ENCODE results near the gene ZNF469.
A peak's percentile ranks its signal among the peaks of the same experiment; 100 is the strongest.

The ZNF469 gene

GRCh38 chr16:88382491-88383400, at the start of gene ZNF469:
TSS of gene ZNF469 (plus strand) at chr16:88382959. CDS start at chr16:88427471, 44,512 bp downstream.
- H3K9me3 ChIP-seq (ENCODE audit: control insufficient read depth, low read depth, low read length), result no peaks in the 10 kb centered on the region
- peaks cover 48% of the 10 kb centered on the region for H3K27me3 ChIP-seq (ENCODE audit: control insufficient read depth, insufficient read depth, low read length)
- H3K4me3 ChIP-seq (ENCODE audit: low read length), result peak within 1 kb of the TSS; percentile 32
- no peak within 1 kb of the TSS for H3K27ac ChIP-seq (ENCODE audit: low read length)
- no peaks in the 10 kb centered on the region for H3K36me3 ChIP-seq (ENCODE audit: control insufficient read depth, low read depth, low read length)
- no peak within 1 kb of the TSS for H3K9ac ChIP-seq (ENCODE audit: low read length)
- peaks cover 18% of the 10 kb centered on the region for H3K4me1 ChIP-seq (ENCODE audit: control insufficient read depth, low read depth, low read length)

- Histone ChIP-seq H3K27me3 (ENCODE audit: control insufficient read depth, insufficient read depth, low read length) (no peaks in the 10 kb centered on the region), H3K4me3 (ENCODE audit: low read length) (no peak overlapping the region), H3K4me1 (ENCODE audit: control insufficient read depth, low read depth, low read length) (no peaks in the 10 kb centered on the region), H3K27ac (ENCODE audit: low read length) (no peak overlapping the region), H3K36me3 (ENCODE audit: control insufficient read depth, low read depth, low read length) (no peaks in the 10 kb centered on the region), H3K9me3 (ENCODE audit: control insufficient read depth, low read depth, low read length) (no peaks in the 10 kb centered on the region), H3K9ac (ENCODE audit: low read length) (no peak overlapping the region)
Measured at GRCh38 chr16:88333848-88334777, 48.6 kb upstream of the ZNF469 start.

GRCh38 chr16:88334778-88335720, 47.7 kb upstream of the ZNF469 start:
- Histone ChIP-seq H3K9ac (ENCODE audit: low read length) (no peak overlapping the region), H3K36me3 (ENCODE audit: control insufficient read depth, low read depth, low read length) (no peaks in the 10 kb centered on the region), H3K4me1 (ENCODE audit: control insufficient read depth, low read depth, low read length) (no peaks in the 10 kb centered on the region), H3K9me3 (ENCODE audit: control insufficient read depth, low read depth, low read length) (no peaks in the 10 kb centered on the region), H3K27me3 (ENCODE audit: control insufficient read depth, insufficient read depth, low read length) (no peaks in the 10 kb centered on the region), H3K4me3 (ENCODE audit: low read length) (no peak overlapping the region), H3K27ac (ENCODE audit: low read length) (no peak overlapping the region)

GRCh38 chr16:88337021-88337420, 45.7 kb upstream of the ZNF469 start:
- Histone ChIP-seq H3K4me3 (ENCODE audit: low read length) (no peak overlapping the region), H3K27me3 (ENCODE audit: control insufficient read depth, insufficient read depth, low read length) (no peaks in the 10 kb centered on the region), H3K36me3 (ENCODE audit: control insufficient read depth, low read depth, low read length) (no peaks in the 10 kb centered on the region), H3K9me3 (ENCODE audit: control insufficient read depth, low read depth, low read length) (no peaks in the 10 kb centered on the region), H3K27ac (ENCODE audit: low read length) (no peak overlapping the region), H3K4me1 (ENCODE audit: control insufficient read depth, low read depth, low read length) (no peaks in the 10 kb centered on the region), H3K9ac (ENCODE audit: low read length) (no peak overlapping the region)

- Histone ChIP-seq H3K27ac (ENCODE audit: low read length) (no peak overlapping the region), H3K4me1 (ENCODE audit: control insufficient read depth, low read depth, low read length) (no peaks in the 10 kb centered on the region), H3K36me3 (ENCODE audit: control insufficient read depth, low read depth, low read length) (no peaks in the 10 kb centered on the region), H3K4me3 (ENCODE audit: low read length) (no peak overlapping the region), H3K9ac (ENCODE audit: low read length) (no peak overlapping the region), H3K9me3 (ENCODE audit: control insufficient read depth, low read depth, low read length) (no peaks in the 10 kb centered on the region), H3K27me3 (ENCODE audit: control insufficient read depth, insufficient read depth, low read length) (no peaks in the 10 kb centered on the region)
Measured at GRCh38 chr16:88337538-88337937, 45.2 kb upstream of the ZNF469 start.

- Histone ChIP-seq H3K9ac (ENCODE audit: low read length) (no peak overlapping the region), H3K4me3 (ENCODE audit: low read length) (no peak overlapping the region), H3K27me3 (ENCODE audit: control insufficient read depth, insufficient read depth, low read length) (no peaks in the 10 kb centered on the region), H3K27ac (ENCODE audit: low read length) (no peak overlapping the region), H3K9me3 (ENCODE audit: control insufficient read depth, low read depth, low read length) (no peaks in the 10 kb centered on the region), H3K36me3 (ENCODE audit: control insufficient read depth, low read depth, low read length) (no peaks in the 10 kb centered on the region), H3K4me1 (ENCODE audit: control insufficient read depth, low read depth, low read length) (no peaks in the 10 kb centered on the region)
Measured at GRCh38 chr16:88338111-88338510, 44.6 kb upstream of the ZNF469 start.

GRCh38 chr16:88338896-88339295, 43.9 kb upstream of the ZNF469 start:
- H3K9ac ChIP-seq (ENCODE audit: low read length), result no peak overlapping the region
- H3K4me3 ChIP-seq (ENCODE audit: low read length), result no peak overlapping the region
- H3K36me3 ChIP-seq (ENCODE audit: control insufficient read depth, low read depth, low read length), result no peaks in the 10 kb centered on the region
- H3K4me1 ChIP-seq (ENCODE audit: control insufficient read depth, low read depth, low read length), result no peaks in the 10 kb centered on the region
- no peaks in the 10 kb centered on the region for H3K27me3 ChIP-seq (ENCODE audit: control insufficient read depth, insufficient read depth, low read length)
- no peaks in the 10 kb centered on the region for H3K9me3 ChIP-seq (ENCODE audit: control insufficient read depth, low read depth, low read length)
- no peak overlapping the region for H3K27ac ChIP-seq (ENCODE audit: low read length)

- Histone ChIP-seq H3K9me3 (ENCODE audit: control insufficient read depth, low read depth, low read length) (no peaks in the 10 kb centered on the region), H3K27me3 (ENCODE audit: control insufficient read depth, insufficient read depth, low read length) (no peaks in the 10 kb centered on the region), H3K9ac (ENCODE audit: low read length) (no peak overlapping the region), H3K27ac (ENCODE audit: low read length) (no peak overlapping the region), H3K4me1 (ENCODE audit: control insufficient read depth, low read depth, low read length) (no peaks in the 10 kb centered on the region), H3K36me3 (ENCODE audit: control insufficient read depth, low read depth, low read length) (no peaks in the 10 kb centered on the region), H3K4me3 (ENCODE audit: low read length) (no peak overlapping the region)
Measured at GRCh38 chr16:88339930-88340754, 42.6 kb upstream of the ZNF469 start.

- Histone ChIP-seq H3K27me3 (ENCODE audit: control insufficient read depth, insufficient read depth, low read length) (no peaks in the 10 kb centered on the region), H3K9me3 (ENCODE audit: control insufficient read depth, low read depth, low read length) (no peaks in the 10 kb centered on the region), H3K4me1 (ENCODE audit: control insufficient read depth, low read depth, low read length) (no peaks in the 10 kb centered on the region), H3K9ac (ENCODE audit: low read length) (no peak overlapping the region), H3K27ac (ENCODE audit: low read length) (no peak overlapping the region), H3K4me3 (ENCODE audit: low read length) (no peak overlapping the region), H3K36me3 (ENCODE audit: control insufficient read depth, low read depth, low read length) (no peaks in the 10 kb centered on the region)
Measured at GRCh38 chr16:88340755-88341150, 42.0 kb upstream of the ZNF469 start.

GRCh38 chr16:88341551-88342290, 41.0 kb upstream of the ZNF469 start:
- Histone ChIP-seq H3K36me3 (ENCODE audit: control insufficient read depth, low read depth, low read length) (no peaks in the 10 kb centered on the region), H3K27ac (ENCODE audit: low read length) (no peak overlapping the region), H3K9ac (ENCODE audit: low read length) (no peak overlapping the region), H3K4me1 (ENCODE audit: control insufficient read depth, low read depth, low read length) (no peaks in the 10 kb centered on the region), H3K4me3 (ENCODE audit: low read length) (no peak overlapping the region), H3K27me3 (ENCODE audit: control insufficient read depth, insufficient read depth, low read length) (no peaks in the 10 kb centered on the region), H3K9me3 (ENCODE audit: control insufficient read depth, low read depth, low read length) (no peaks in the 10 kb centered on the region)

All from iPS-18a (cell line).